Liver (tissue), 9 donors: ENCODE data around the gene MPC1. TPM values are rescaled to one million over a fixed set of nuclear protein-coding genes. Genes with fewer than 3 reads are reported as not detected.
"Not testable (repeated sequence)": the region's sequence is repeated elsewhere in the genome, so short reads cannot be mapped to it uniquely, and the experiment has no call there.

Source experiments
- DNase-seq: peaks from one replicate; pipeline ENCODE4 v3.0.0-alpha.2; 2017; ENCODE audit warnings: low spot score
- H3K27ac ChIP-seq, 2 donors: one replicate each; pipeline ENCODE4 v1.7.0; 2013; ENCODE audit warnings: inconsistent platforms in 2 of 2, low read length in 2 of 2, control low read depth in 1 of 2, low read depth in 1 of 2, mild to moderate bottlenecking in 1 of 2
- H3K27me3 ChIP-seq, 4 donors: one replicate each; pipeline versions ENCODE4 v1.6.1 to v1.7.0; 2013; ENCODE audit warnings: low read length in 3 of 4, inconsistent platforms in 1 of 4, mild to moderate bottlenecking in 1 of 4, moderate library complexity in 1 of 4; ENCODE audit not compliant: control insufficient read depth in 4 of 4, insufficient read depth in 4 of 4
- H3K36me3 ChIP-seq, 4 donors: one replicate each; pipeline versions ENCODE4 v1.6.1 to v1.7.0; 2013; ENCODE audit warnings: low read length in 3 of 4, mild to moderate bottlenecking in 3 of 4, low read depth in 1 of 4, moderate library complexity in 1 of 4; ENCODE audit not compliant: control insufficient read depth in 4 of 4, insufficient read depth in 3 of 4
- H3K4me1 ChIP-seq, 4 donors: one replicate each; pipeline versions ENCODE4 v1.6.1 to v1.7.0; 2013; ENCODE audit warnings: low read length in 3 of 4, mild to moderate bottlenecking in 3 of 4, moderate library complexity in 1 of 4; ENCODE audit not compliant: control insufficient read depth in 4 of 4, insufficient read depth in 4 of 4
- H3K4me3 ChIP-seq, 3 donors: one replicate each; pipeline versions ENCODE4 v1.6.1 to v1.7.0; 2013; ENCODE audit warnings: low read length in 3 of 3, control low read depth in 1 of 3, low read depth in 1 of 3, mild to moderate bottlenecking in 1 of 3
- H3K9ac ChIP-seq, 2 donors: one replicate each; pipeline ENCODE4 v1.7.0; 2013; ENCODE audit warnings: low read length in 2 of 2, mild to moderate bottlenecking in 2 of 2, moderate library complexity in 2 of 2, control low read depth in 1 of 2, low read depth in 1 of 2
- H3K9me3 ChIP-seq, 4 donors: one replicate each; pipeline versions ENCODE4 v1.6.1 to v1.7.0; 2013; ENCODE audit warnings: low read length in 3 of 4; ENCODE audit not compliant: control insufficient read depth in 4 of 4
- EGR1 ChIP-seq, 2 donors: IDR thresholded peaks; 2 replicates each; pipeline ENCODE4 v1.6.1; 2016 to 2018; ENCODE audit warnings: antibody characterized with exemption in 2 of 2, low read depth in 2 of 2
- FOXA1 ChIP-seq: IDR thresholded peaks from 2 replicates; pipeline ENCODE4 v1.6.1; 2016; ENCODE audit warnings: antibody characterized with exemption
- FOXA2 ChIP-seq: IDR thresholded peaks from 2 replicates; pipeline ENCODE4 v1.6.1; 2016; ENCODE audit warnings: antibody characterized with exemption
- GABPA ChIP-seq, 2 donors: IDR thresholded peaks in 1 of 2; conservative IDR thresholded peaks in 1 of 2; 2 replicates each; pipeline ENCODE4 v1.6.1; 2016; ENCODE audit warnings: antibody characterized with exemption in 2 of 2, mild to moderate bottlenecking in 1 of 2, moderate library complexity in 1 of 2
- HNF4A ChIP-seq, 2 donors: conservative IDR thresholded peaks; 2 replicates each; pipeline ENCODE4 v1.6.1; 2016; ENCODE audit warnings: antibody characterized with exemption in 2 of 2, mild to moderate bottlenecking in 2 of 2
- HNF4G ChIP-seq: IDR thresholded peaks from 2 replicates; pipeline ENCODE4 v1.6.1; 2016; ENCODE audit warnings: antibody characterized with exemption
- JUND ChIP-seq, 2 donors: IDR thresholded peaks; 2 replicates each; pipeline ENCODE4 v1.6.1; 2016; ENCODE audit warnings: antibody characterized with exemption in 2 of 2
- NR2F2 ChIP-seq: IDR thresholded peaks from 2 replicates; pipeline ENCODE4 v1.6.1; 2016; ENCODE audit warnings: antibody characterized with exemption
- RAD21 ChIP-seq, 2 donors: IDR thresholded peaks; 2 replicates each; pipeline ENCODE4 v1.6.1; 2016; ENCODE audit warnings: antibody characterized with exemption in 2 of 2, mild to moderate bottlenecking in 2 of 2
- RXRA ChIP-seq, 2 donors: IDR thresholded peaks; 2 replicates each; pipeline ENCODE4 v1.6.1; 2017 to 2018; ENCODE audit warnings: antibody characterized with exemption in 2 of 2, mild to moderate bottlenecking in 1 of 2
- SP1 ChIP-seq: IDR thresholded peaks from 2 replicates; pipeline ENCODE4 v1.6.1; 2018; ENCODE audit warnings: antibody characterized with exemption, mild to moderate bottlenecking
- TAF1 ChIP-seq: conservative IDR thresholded peaks from 2 replicates; pipeline ENCODE4 v1.6.1; 2016; ENCODE audit warnings: antibody characterized with exemption, mild to moderate bottlenecking
- YY1 ChIP-seq: IDR thresholded peaks from 2 replicates; pipeline ENCODE4 v1.6.1; 2016; ENCODE audit warnings: antibody characterized with exemption, mild to moderate bottlenecking
- WGBS: extraction: QIAGEN DNeasy Blood & Tissue Kit; methylation state at CpG from one replicate; pipeline ENCODE4 v1.1.7; 2013; 5-methylcytosine and 5-hydroxymethylcytosine counted together
- polyA plus RNA-seq, 2 donors: library from polyadenylated mRNA; stranded (reverse) in 1 of 2; unstranded in 1 of 2; fragments of 200-250 nt in 1 of 2; fragments of >200 nt in 1 of 2; fragmentation: Nextera tagmentation in 1 of 2; extraction: Ambion mirVana in 1 of 2; gene quantifications; one replicate each; pipeline versions ENCODE4 v1.2.1 to v1.2.3, GENCODE V29; 2013 to 2015
- total RNA-seq, 2 donors: library from RNA; depleted of rRNA; stranded (reverse); fragments of >200 nt; gene quantifications; one replicate each; pipeline ENCODE4 v1.2.3, GENCODE V29; 2014
- TF ChIP-seq, protein P1 (sequence below): IDR thresholded peaks from 2 replicates; pipeline ENCODE4 v1.6.1; 2016; ENCODE audit warnings: antibody characterized with exemption, mild to moderate bottlenecking
- TF ChIP-seq, protein P2 (sequence below): IDR thresholded peaks from 2 replicates; pipeline ENCODE4 v1.6.1; 2016; ENCODE audit warnings: antibody characterized with exemption
- TF ChIP-seq, protein P3 (sequence below): fragments of 150-350 bp; IDR thresholded peaks from 2 replicates; pipeline ENCODE4 v1.5.1; 2017; ENCODE audit warnings: improper control_type of control experiment, low read depth, low read length; ENCODE audit not compliant: missing input control
- TF ChIP-seq, protein P4 (sequence below): IDR thresholded peaks from 2 replicates; pipeline ENCODE4 v1.6.1; 2016; ENCODE audit warnings: antibody characterized with exemption
- TF ChIP-seq, protein P5 (sequence below): IDR thresholded peaks from 2 replicates; pipeline ENCODE4 v1.6.1; 2016; ENCODE audit warnings: antibody characterized with exemption
- donor health status: healthy.
- donor health status: healthy.
- donor health status: healthy.
- donor health status: healthy.
- donor health status: healthy.

MPC1 gene
- total and polyA plus RNA-seq, 4 donors = 79.7 to 478 (median 237) TPM

DNA sequence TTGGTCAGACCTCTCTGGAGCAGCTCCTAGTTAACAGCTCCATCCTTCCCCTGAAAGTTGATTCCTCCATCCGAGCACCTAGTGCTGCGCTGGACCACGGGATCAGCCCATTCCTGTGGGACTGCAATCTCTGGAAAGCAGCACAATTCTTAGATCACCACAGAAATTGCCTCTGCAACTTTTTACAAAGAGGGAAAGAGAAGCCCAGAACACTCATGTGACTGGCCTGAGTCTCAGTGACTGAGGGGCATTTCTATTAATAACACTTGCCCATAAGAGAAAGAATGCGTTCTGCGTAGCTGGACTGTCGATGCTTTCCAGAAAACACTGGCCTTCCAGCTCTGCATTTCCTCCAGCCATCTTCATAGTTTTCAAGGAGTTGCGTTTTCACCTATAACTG lies 18.3 kb downstream of the MPC1 start:
- Histone ChIP-seq H3K9ac (no peak overlapping the region), H3K4me3 (no peak overlapping the region), H3K27ac (no peak overlapping the region), H3K4me1 (peaks cover 12 to 36% (median 25%) of the 10 kb centered on the region in 4 donors), H3K27me3 (no peaks in the 10 kb centered on the region), H3K9me3 (no peaks in the 10 kb centered on the region), H3K36me3 (peaks cover 11 to 24% (median 20%) of the 10 kb centered on the region in 4 donors)
- no peak for DNase-seq
- WGBS = 90% methylated on average over 7 of the region's 7 CpGs
- TF ChIP-seq, protein P1, sequence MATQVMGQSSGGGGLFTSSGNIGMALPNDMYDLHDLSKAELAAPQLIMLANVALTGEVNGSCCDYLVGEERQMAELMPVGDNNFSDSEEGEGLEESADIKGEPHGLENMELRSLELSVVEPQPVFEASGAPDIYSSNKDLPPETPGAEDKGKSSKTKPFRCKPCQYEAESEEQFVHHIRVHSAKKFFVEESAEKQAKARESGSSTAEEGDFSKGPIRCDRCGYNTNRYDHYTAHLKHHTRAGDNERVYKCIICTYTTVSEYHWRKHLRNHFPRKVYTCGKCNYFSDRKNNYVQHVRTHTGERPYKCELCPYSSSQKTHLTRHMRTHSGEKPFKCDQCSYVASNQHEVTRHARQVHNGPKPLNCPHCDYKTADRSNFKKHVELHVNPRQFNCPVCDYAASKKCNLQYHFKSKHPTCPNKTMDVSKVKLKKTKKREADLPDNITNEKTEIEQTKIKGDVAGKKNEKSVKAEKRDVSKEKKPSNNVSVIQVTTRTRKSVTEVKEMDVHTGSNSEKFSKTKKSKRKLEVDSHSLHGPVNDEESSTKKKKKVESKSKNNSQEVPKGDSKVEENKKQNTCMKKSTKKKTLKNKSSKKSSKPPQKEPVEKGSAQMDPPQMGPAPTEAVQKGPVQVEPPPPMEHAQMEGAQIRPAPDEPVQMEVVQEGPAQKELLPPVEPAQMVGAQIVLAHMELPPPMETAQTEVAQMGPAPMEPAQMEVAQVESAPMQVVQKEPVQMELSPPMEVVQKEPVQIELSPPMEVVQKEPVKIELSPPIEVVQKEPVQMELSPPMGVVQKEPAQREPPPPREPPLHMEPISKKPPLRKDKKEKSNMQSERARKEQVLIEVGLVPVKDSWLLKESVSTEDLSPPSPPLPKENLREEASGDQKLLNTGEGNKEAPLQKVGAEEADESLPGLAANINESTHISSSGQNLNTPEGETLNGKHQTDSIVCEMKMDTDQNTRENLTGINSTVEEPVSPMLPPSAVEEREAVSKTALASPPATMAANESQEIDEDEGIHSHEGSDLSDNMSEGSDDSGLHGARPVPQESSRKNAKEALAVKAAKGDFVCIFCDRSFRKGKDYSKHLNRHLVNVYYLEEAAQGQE = no peak
- TF ChIP-seq, protein P2, sequence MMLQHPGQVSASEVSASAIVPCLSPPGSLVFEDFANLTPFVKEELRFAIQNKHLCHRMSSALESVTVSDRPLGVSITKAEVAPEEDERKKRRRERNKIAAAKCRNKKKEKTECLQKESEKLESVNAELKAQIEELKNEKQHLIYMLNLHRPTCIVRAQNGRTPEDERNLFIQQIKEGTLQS = no peak
- no peak for TF ChIP-seq HNF4A (conservative IDR thresholded peaks at IDR 0.05)
- TF ChIP-seq NR2F2 = no peak
- no peak for TF ChIP-seq GABPA (IDR thresholded peaks at IDR 0.05 in 1 of 2, conservative IDR thresholded peaks at IDR 0.05 in 1 of 2)
- no peak for TF ChIP-seq JUND (IDR thresholded peaks at IDR 0.05)
- no peak for TF ChIP-seq EGR1 (IDR thresholded peaks at IDR 0.05; ENCODE audit: low read depth in 2 of 2)
- TF ChIP-seq, protein P3, sequence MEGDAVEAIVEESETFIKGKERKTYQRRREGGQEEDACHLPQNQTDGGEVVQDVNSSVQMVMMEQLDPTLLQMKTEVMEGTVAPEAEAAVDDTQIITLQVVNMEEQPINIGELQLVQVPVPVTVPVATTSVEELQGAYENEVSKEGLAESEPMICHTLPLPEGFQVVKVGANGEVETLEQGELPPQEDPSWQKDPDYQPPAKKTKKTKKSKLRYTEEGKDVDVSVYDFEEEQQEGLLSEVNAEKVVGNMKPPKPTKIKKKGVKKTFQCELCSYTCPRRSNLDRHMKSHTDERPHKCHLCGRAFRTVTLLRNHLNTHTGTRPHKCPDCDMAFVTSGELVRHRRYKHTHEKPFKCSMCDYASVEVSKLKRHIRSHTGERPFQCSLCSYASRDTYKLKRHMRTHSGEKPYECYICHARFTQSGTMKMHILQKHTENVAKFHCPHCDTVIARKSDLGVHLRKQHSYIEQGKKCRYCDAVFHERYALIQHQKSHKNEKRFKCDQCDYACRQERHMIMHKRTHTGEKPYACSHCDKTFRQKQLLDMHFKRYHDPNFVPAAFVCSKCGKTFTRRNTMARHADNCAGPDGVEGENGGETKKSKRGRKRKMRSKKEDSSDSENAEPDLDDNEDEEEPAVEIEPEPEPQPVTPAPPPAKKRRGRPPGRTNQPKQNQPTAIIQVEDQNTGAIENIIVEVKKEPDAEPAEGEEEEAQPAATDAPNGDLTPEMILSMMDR = no peak
- TF ChIP-seq, protein P4, sequence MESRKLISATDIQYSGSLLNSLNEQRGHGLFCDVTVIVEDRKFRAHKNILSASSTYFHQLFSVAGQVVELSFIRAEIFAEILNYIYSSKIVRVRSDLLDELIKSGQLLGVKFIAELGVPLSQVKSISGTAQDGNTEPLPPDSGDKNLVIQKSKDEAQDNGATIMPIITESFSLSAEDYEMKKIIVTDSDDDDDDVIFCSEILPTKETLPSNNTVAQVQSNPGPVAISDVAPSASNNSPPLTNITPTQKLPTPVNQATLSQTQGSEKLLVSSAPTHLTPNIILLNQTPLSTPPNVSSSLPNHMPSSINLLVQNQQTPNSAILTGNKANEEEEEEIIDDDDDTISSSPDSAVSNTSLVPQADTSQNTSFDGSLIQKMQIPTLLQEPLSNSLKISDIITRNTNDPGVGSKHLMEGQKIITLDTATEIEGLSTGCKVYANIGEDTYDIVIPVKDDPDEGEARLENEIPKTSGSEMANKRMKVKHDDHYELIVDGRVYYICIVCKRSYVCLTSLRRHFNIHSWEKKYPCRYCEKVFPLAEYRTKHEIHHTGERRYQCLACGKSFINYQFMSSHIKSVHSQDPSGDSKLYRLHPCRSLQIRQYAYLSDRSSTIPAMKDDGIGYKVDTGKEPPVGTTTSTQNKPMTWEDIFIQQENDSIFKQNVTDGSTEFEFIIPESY = no peak
- no peak for TF ChIP-seq FOXA2
- no peak for TF ChIP-seq RXRA (IDR thresholded peaks at IDR 0.05)
- no peak for TF ChIP-seq SP1
- TF ChIP-seq FOXA1 = no peak
- no peak for TF ChIP-seq YY1
- no peak for TF ChIP-seq RAD21 (IDR thresholded peaks at IDR 0.05)
- TF ChIP-seq, protein P5, sequence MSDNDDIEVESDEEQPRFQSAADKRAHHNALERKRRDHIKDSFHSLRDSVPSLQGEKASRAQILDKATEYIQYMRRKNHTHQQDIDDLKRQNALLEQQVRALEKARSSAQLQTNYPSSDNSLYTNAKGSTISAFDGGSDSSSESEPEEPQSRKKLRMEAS = no peak
- no peak for TF ChIP-seq HNF4G
- TF ChIP-seq TAF1 = no peak

DNA sequence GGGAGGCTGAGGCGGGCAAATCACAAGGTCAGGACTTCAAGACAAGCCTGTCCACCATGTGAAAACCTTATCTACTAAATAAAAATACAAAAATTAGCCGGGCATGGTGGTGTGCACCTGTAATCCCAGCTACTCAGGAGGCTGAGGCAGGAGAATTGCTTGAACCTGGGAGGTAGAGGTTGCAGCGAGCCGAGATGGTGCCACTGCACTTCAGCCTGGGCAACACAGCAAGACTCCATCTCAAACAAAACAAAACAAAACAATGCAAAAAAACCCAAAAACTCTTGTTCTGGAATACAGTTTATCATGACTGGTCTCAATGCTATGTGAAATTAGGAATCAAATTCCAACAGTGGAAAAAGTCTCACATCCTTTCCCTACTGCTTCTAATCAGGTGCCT lies 20.3 kb downstream of the MPC1 start:
- not testable (repeated sequence) for H3K4me3 ChIP-seq, H3K27ac ChIP-seq, H3K9me3 ChIP-seq, H3K9ac ChIP-seq, H3K27me3 ChIP-seq, DNase-seq
- WGBS = 96% methylated on average over 4 of the region's 4 CpGs
- peaks cover 8 to 24% (median 20%) of the 10 kb centered on the region in 4 donors for H3K36me3 ChIP-seq
- H3K4me1 ChIP-seq = peaks cover 12 to 32% (median 22%) of the 10 kb centered on the region in 4 donors
